SJSA1 (cell line): ENCODE measurements around the gene FANCL. TPM values are rescaled to one million over a fixed set of nuclear protein-coding genes. Genes with fewer than 3 reads are reported as not detected.
"Not testable (repeated sequence)": the region's sequence is repeated elsewhere in the genome, so short reads cannot be mapped to it uniquely, and the experiment has no call there.

ENCODE experiments used
- DNase-seq, 2 experiments: peaks; one replicate each; pipeline ENCODE4 v3.0.0-alpha.2; 2015 to 2020; ENCODE audit warnings: low spot score in 2 of 2, low read depth in 1 of 2
- H3K27ac ChIP-seq: fragments of 250-450 bp; sonication (Bioruptor Pico); 2 replicates; pipeline ENCODE4 v1.5.1; 2020; ENCODE audit warnings: mild to moderate bottlenecking, moderate library complexity
- H3K27me3 ChIP-seq: fragments of 250-450 bp; sonication (Bioruptor Pico); replicated peaks from 2 replicates; pipeline ENCODE4 v1.5.1; 2020; ENCODE audit warnings: mild to moderate bottlenecking, moderate library complexity
- H3K36me3 ChIP-seq: fragments of 250-450 bp; sonication (Bioruptor Pico); 2 replicates; pipeline ENCODE4 v1.5.1; 2020; ENCODE audit warnings: mild to moderate bottlenecking
- H3K4me1 ChIP-seq: fragments of 250-450 bp; sonication (Bioruptor Pico); replicated peaks from 2 replicates; pipeline ENCODE4 v1.6.1; 2021; ENCODE audit warnings: mild to moderate bottlenecking
- H3K4me3 ChIP-seq: fragments of 250-450 bp; sonication (Bioruptor Pico); 2 replicates; pipeline ENCODE4 v1.5.1; 2020; ENCODE audit warnings: mild to moderate bottlenecking
- H3K9me3 ChIP-seq: fragments of 250-450 bp; sonication (Bioruptor Pico); replicated peaks from 2 replicates; pipeline ENCODE4 v1.5.1; 2020; ENCODE audit warnings: mild to moderate bottlenecking
- total RNA-seq: library from RNA; depleted of rRNA; stranded (reverse); fragments of >200 nt; shearing (Covaris generic); gene quantifications from 2 replicates; pipeline ENCODE4 v1.2.3, GENCODE V29; 2014; rRNA removed

Gene FANCL
- total RNA-seq, 1 experiment from 2014 or later, result 50.0 TPM

- H3K36me3 ChIP-seq, result no peaks in the 10 kb centered on the region
- H3K4me1 ChIP-seq, result no peaks in the 10 kb centered on the region
- DNase-seq, result no peak
- no peaks in the 10 kb centered on the region for H3K27me3 ChIP-seq
- no peak overlapping the region for H3K4me3 ChIP-seq
- no peak overlapping the region for H3K27ac ChIP-seq
- no peaks in the 10 kb centered on the region for H3K9me3 ChIP-seq
Measured at GRCh38 chr2:58120626-58121229, 120.4 kb downstream of the FANCL start.

- not testable (repeated sequence) for H3K27me3 ChIP-seq, H3K4me3 ChIP-seq, H3K36me3 ChIP-seq, DNase-seq, H3K27ac ChIP-seq, H3K9me3 ChIP-seq
- H3K4me1 ChIP-seq, result peaks cover 19% of the 10 kb centered on the region
Measured at GRCh38 chr2:58113563-58113962, 127.6 kb downstream of the FANCL start.

- Histone ChIP-seq H3K9me3 (no peaks in the 10 kb centered on the region), H3K27me3 (no peaks in the 10 kb centered on the region), H3K27ac (no peak overlapping the region), H3K4me1 (peaks cover 32% of the 10 kb centered on the region), H3K36me3 (no peaks in the 10 kb centered on the region), H3K4me3 (no peak overlapping the region)
- no peak for DNase-seq
Measured at GRCh38 chr2:58110765-58111164, 130.4 kb downstream of the FANCL start.

- H3K27me3 ChIP-seq, result no peaks in the 10 kb centered on the region
- no peak overlapping the region for H3K4me3 ChIP-seq
- no peak for DNase-seq
- H3K4me1 ChIP-seq, result peaks cover 32% of the 10 kb centered on the region
- no peak overlapping the region for H3K27ac ChIP-seq
- no peaks in the 10 kb centered on the region for H3K36me3 ChIP-seq
- H3K9me3 ChIP-seq, result no peaks in the 10 kb centered on the region
Measured at GRCh38 chr2:58109481-58109880, 131.6 kb downstream of the FANCL start.

Other genes with a start within 250 kb of the FANCL start
- gene VRK2, start 194.5 kb downstream of the FANCL start, total RNA-seq, result 28.1 and 39.1 TPM in 2 replicates